A549 (cell line): ENCODE data around the gene CCDC61.

Experiments
- EP300 ChIP-seq, 2 experiments: fragments of >200 bp; sonication (Bioruptor Twin); formaldehyde crosslinking; IDR thresholded peaks; 2 replicates in 1 of 2; 3 replicates in 1 of 2; pipeline ENCODE4 v1.6.1; 2016 to 2017
- ZFP36 ChIP-seq: fragments of 450-650 bp; IDR thresholded peaks from 2 replicates; pipeline ENCODE4 v1.6.1; 2014; ENCODE audit warnings: borderline replicate concordance; ENCODE audit not compliant: partially characterized antibody
- TF ChIP-seq, protein P1 (sequence below): fragments of >200 bp; sonication (Bioruptor Twin); formaldehyde crosslinking; IDR thresholded peaks from 3 replicates; pipeline ENCODE4 v1.5.1; 2016

DNA sequence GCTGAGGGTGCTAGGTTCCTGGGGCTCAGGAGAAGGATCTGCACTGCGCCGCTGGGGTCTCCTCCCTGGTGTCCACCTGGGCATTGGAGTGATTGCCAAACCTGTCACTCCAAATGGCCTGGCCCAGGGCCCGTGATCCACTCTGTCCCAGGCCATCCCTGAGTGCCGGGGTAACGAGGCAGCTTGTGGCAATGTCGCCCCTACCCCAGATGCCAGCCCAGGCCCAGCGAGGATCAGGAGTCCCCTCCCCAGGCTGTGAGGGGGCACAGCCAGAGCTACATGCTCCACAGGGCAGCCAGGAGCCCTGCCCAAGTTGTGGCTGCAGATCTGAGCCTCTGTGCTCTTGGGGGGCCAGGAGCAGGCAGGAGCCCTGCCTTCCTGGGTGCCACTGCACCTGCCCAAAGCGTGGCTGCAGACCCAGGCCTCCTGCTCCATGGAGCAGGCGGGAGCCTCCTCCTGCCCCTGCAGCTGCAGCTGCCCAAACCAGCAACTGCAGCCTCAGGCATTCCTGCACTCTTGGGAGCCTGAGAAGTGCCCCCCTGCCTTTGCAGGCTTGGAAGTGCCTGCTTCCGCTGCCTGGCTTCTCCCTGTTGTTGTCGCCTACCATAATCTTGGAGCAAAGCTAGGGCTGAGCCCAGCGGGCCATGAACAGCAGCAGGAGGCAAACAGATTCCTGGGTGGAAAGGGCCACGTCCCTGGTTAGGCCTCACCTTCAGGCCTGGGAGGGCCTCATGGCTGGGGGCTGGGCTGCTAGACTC is 40.9 kb downstream of the CCDC61 start:
- no peak for TF ChIP-seq EP300 (IDR thresholded peaks at IDR 0.05)
- no peak for TF ChIP-seq ZFP36
- TF ChIP-seq, protein P1, sequence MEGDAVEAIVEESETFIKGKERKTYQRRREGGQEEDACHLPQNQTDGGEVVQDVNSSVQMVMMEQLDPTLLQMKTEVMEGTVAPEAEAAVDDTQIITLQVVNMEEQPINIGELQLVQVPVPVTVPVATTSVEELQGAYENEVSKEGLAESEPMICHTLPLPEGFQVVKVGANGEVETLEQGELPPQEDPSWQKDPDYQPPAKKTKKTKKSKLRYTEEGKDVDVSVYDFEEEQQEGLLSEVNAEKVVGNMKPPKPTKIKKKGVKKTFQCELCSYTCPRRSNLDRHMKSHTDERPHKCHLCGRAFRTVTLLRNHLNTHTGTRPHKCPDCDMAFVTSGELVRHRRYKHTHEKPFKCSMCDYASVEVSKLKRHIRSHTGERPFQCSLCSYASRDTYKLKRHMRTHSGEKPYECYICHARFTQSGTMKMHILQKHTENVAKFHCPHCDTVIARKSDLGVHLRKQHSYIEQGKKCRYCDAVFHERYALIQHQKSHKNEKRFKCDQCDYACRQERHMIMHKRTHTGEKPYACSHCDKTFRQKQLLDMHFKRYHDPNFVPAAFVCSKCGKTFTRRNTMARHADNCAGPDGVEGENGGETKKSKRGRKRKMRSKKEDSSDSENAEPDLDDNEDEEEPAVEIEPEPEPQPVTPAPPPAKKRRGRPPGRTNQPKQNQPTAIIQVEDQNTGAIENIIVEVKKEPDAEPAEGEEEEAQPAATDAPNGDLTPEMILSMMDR: no peak
